ENCODE data around the gene PDZD7.
"Not testable (repeated sequence)": the region's sequence is repeated elsewhere in the genome, so short reads cannot be mapped to it uniquely, and the experiment has no call there.

The PDZD7 gene

DNA sequence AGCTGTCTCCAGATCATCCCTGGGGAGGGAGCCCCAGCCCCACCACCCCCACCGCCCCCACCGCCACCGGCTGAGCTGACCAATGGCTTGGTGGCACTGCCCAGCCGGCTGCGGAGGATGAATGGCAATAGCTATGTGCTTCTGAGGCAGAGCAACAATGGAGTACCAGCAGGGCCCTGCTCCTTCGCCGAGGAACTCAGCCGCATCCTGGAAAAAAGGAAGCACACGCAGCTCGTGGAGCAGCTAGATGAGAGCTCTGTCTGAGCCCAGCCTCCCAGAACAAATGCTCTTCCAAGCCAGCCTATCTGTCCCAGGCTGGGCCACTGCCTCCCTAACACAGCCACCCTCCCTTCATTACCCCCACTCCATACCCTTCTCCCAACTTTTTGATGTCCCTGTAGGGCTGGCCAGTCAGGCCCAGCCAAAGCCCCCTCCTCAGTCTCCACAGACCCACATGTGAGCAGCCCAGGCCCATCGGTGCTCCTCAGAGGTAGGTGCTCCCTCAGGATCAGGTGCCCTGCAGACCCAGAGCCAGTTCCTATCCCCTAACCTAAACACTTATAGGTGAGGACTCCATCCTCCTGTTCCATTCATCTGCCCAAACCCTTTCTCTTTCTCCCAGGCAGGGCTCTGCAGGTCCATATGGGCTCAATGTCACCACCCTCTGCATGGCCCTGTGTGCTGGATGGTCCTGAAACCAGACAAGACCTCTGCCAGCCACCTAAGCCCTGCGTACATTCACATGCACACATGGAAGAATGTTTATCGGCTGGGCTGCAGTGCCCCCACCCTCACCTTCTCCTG, 46.9 kb downstream of the PDZD7 start:
- DNase-seq (ENCODE audit: low read depth, low spot score) = no peak

DNA sequence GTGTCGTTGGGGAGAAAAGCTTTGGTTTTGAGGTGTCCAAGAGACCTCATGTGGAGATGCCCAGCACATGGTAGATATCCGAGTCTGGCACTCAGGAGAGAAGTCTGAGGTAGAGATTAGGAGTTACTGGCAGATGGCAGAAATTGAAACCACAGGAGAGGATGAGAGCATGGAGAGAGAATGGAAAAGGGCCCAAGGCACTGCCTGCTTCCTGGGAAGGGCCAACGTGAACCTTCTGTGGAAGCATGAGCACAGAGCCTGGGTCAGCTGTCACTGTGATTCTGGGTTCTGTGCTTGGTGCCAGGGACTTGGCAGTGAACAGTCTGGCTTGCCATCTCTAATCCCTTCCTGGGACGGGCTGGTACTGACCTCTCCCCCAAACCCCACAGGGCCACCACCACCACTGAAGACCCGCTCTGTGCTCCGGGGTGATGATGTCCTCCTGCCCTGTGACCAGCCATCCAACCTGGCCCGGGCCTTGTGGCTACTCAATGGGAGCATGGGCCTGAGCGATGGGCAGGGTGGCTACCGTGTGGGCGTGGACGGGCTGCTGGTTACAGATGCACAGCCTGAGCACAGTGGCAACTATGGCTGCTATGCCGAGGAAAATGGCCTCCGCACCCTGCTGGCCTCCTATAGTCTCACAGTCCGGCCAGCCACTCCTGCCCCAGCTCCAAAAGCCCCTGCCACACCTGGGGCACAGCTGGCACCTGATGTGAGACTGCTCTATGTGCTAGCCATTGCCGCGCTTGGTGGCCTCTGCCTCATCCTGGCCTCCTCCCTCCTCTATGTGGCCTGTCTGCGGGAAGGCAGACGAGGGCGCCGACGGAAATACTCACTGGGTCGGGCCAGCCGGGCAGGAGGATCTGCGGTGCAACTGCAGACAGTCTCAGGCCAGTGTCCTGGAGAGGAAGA, 47.8 kb downstream of the PDZD7 start:
- no peak for DNase-seq (ENCODE audit: low read depth, low spot score)

DNA sequence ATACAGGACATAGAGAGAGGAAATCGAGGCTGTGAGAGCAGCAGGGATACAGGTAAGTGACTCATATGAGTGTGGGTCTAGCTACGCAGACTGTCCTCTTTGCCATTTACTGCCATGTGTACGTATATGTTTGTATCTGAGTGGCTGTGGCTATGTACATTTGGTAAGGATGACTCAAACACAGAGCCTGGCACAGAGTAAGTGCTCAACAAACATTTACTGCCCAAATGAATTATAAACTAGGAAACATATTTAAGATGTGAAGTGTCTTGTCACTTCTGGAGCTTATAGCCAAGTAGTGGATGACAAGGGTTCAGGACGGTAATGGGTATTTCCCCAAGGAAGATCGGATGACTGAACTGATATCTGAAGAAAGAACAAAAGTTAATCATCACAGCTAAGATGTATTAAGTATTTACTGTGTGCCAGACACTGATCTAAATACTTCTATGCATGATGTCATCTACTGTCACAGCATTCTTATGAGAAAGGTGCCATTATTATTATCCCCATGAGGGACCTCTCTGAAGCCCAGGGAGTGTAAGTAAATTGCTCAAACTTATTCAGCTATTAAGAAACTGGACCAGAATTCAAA, 49.7 kb downstream of the PDZD7 start:
- no peak for DNase-seq (ENCODE audit: low read depth, low spot score)

DNA sequence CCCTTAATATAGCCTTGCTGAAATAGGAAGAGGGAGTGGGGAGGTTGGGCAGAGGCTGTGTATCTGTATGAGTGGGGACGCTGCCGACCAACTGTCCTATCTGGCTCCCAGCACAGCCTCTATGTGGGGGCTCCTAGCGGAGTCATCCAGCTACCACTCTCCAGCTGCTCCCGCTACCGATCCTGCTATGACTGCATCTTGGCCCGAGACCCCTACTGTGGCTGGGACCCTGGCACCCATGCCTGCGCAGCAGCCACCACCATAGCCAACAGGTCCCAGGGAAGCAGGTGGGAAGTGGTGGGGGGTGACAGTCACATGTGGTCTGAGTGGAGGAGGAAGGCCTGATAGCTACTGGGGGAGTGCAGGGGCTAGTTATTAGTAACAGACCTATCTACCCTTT, 50.2 kb downstream of the PDZD7 start:
- no peak for DNase-seq (ENCODE audit: low read depth, low spot score)

DNA sequence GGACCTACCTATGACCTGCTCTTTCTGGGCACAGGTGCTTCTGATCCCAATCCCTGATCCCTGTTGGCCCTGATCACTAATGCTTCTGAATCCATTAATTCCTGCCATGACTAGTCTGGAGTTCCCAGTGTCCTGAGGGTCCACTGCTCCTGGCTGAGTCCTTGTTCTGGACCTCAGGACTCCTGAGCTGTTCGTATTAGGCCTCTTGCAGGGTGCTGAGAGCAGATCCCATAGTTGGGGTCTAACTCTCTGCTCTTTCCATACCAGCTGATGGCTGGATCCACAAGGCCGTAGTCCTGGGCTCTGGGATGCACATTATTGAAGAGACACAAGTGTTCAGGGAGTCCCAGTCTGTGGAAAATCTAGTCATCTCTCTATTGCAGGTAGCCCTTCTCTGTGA, 50.6 kb downstream of the PDZD7 start:
- DNase-seq (ENCODE audit: low read depth, low spot score) = no peak

DNA sequence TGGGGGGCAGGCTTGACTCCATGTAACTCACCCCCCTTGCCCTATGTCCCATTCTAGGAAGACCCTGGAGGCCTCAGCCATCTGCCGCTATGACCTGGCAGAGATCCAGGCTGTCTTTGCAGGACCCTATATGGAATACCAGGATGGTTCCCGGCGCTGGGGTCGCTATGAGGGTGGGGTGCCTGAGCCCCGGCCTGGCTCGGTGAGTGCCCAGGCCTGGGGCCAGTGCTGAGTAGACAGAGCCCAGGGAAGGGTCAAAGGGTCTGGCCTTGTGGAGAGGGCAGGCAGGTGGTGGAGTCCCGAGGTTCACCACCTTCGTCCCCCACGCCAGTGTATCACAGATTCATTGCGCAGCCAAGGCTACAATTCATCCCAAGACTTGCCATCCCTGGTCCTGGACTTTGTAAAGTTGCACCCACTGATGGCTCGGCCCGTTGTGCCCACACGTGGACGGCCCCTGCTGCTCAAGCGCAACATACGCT, 51.1 kb downstream of the PDZD7 start:
- no peak for DNase-seq (ENCODE audit: low read depth, low spot score)

DNA sequence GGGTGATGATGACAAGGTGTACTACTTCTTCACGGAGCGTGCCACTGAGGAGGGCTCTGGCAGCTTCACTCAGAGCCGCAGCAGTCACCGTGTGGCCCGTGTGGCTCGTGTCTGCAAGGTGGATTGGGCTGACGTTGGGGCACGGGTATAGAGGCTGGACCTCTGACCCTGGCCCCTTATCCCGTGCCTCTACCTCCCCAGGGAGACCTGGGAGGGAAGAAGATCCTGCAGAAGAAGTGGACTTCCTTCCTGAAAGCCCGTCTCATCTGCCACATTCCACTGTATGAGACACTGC, 52.1 kb downstream of the PDZD7 start:
- no peak for DNase-seq (ENCODE audit: low read depth, low spot score)

DNA sequence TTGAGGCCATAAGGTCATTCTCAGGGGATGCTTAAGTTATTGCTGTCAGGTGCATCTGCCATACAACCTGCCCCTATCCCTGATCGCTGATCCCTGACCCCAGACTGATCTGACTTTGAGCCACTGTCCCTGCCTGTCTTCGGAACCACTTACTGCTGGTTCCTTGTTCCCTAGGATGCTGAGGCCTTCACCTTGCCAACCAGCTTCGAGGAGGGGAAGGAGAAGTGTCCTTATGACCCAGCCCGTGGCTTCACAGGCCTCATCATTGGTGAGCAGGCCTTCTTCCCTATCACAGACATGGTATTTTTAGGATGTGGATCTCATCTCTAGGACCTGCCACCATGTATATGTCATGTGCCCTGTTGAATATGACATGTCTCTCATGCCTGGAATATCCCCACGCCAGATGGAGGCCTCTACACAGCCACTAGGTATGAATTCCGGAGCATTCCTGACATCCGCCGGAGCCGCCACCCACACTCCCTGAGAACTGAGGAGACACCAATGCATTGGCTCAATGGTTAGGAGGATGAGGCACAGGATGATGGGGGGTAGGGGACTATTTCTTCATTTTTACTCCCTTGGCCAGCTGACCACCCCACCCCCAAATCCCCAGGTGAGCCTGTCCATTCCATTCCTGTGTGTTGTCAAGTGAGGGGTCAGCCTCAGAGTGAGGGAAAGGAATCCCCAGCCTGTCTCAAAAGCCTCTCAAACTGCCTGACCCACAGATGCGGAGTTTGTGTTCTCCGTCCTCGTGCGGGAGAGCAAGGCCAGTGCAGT, 52.6 kb downstream of the PDZD7 start:
- DNase-seq (ENCODE audit: low read depth, low spot score) = no peak

DNA sequence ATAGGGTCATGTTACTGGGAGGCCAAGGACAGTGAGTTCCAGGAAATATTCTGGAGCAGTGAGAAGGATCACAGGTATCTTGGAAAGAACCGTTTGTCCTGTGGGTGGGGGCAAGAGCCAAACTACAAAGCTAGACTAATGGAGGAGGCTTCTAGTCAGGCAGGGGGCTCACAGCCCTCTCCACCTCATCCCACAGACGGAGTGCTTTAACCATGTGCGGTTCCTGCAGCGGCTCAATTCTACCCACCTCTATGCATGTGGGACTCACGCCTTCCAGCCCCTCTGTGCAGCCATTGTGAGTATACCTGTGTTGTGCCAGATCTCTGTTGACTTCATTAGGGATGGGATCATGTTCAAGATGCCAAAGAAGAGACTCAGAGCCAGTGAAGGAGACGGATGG, 53.5 kb downstream of the PDZD7 start:
- DNase-seq (ENCODE audit: low read depth, low spot score) = no peak

DNA sequence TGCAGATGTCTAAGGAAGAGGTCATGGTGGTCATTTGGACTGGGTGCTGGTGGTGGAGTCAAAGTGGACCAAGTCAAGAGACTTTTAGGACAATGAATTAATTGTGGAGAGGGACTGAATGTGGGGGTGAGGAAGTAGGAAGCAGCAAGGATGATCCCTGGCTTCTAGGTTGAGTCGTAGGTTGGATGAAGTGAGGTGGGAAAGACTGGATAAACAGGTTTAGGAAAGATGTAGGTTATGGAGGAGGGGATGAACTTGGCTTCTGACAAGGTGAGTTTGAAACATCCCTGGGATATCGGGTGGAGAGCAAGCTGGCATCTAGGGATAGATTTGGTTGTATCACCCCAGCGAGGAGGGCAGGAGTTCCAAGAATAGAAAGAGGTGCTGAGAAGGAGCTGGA, 54.0 kb downstream of the PDZD7 start:
- no peak for DNase-seq (ENCODE audit: low read depth, low spot score)

DNA sequence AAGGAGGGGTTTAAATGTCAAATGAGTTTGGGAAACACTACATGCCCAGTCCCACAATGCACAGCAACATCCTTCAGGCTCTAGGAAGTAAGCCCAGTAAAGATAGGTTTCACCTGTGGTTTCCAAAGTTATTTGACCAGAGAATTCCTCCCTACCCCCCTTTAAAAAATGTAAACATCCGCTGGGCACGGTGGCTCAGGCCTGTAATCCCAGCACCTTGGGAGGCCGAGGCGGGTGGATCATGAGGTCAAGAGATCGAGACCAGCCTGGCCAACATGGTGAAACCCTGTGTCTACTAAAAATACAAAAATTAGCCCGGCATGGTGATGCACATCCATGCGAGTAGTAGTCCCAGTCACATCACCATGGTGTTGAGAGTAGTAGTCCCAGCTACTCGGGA, 55.5 kb downstream of the PDZD7 start:
- not testable (repeated sequence) for DNase-seq (ENCODE audit: low read depth, low spot score)

DNA sequence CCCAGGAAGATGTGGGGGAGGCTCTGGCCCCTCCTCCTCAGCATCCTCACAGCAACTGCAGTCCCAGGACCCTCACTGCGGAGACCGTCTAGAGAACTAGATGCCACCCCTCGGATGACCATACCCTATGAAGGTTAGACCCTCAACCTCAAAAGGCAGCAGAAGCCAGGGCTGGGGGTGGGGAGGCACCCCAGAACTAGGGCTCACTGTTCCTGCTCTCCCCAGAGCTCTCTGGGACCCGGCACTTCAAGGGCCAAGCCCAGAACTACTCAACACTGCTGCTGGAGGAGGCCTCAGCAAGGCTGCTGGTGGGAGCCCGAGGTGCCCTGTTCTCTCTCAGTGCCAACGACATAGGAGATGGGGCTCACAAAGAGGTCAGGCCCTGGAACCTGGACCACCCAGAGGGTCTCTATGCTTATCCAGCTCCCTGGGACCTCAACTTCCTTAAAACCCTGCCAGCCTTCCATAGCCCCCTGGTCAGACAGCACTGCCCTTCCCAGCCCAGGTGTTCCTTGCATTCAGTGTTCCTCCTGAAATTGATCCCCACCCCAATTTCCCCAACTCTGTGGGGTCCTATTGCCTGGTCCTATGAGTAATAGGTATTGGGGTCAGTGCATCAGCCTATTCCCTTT, 57.9 kb downstream of the PDZD7 start:
- no peak for DNase-seq (ENCODE audit: low read depth, low spot score)

DNA sequence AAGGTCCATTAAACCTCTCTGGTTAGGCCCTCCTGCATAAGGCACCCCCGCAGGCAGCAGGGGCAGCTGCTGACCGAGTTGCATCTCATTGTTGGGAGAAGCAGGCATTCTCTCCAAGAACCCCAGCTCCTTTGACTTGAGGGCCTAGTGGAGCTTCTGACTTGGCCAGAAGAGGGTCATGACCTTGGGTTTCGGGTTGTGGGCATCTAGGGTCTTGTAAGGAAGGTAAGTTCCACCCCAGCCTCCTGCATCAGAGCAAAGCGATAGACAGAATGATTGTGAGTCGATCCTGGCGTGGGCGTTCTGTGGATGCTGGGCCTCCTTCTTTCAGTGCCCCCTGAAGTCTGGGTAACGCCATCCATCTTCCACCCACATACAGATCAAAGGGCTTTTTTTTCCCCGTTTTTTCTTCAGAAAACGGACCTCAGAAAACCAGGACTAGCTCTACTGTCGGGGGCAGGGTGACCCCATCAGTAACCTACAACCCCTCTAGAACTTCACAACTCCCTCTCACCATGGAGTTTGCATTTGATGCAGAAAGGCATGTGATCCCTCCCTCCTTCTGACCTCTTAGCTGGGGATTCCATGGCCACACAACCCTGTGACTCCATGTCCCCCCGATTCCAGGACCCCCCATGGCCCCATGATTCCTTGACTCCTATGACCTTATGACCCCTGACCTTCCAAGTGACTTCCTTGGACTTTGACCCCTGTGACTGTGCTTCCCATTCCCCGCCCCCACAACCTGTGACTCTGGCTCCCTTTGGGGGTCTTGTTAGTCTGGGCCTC, 58.6 kb downstream of the PDZD7 start:
- no peak for DNase-seq (ENCODE audit: low read depth, low spot score)

DNA sequence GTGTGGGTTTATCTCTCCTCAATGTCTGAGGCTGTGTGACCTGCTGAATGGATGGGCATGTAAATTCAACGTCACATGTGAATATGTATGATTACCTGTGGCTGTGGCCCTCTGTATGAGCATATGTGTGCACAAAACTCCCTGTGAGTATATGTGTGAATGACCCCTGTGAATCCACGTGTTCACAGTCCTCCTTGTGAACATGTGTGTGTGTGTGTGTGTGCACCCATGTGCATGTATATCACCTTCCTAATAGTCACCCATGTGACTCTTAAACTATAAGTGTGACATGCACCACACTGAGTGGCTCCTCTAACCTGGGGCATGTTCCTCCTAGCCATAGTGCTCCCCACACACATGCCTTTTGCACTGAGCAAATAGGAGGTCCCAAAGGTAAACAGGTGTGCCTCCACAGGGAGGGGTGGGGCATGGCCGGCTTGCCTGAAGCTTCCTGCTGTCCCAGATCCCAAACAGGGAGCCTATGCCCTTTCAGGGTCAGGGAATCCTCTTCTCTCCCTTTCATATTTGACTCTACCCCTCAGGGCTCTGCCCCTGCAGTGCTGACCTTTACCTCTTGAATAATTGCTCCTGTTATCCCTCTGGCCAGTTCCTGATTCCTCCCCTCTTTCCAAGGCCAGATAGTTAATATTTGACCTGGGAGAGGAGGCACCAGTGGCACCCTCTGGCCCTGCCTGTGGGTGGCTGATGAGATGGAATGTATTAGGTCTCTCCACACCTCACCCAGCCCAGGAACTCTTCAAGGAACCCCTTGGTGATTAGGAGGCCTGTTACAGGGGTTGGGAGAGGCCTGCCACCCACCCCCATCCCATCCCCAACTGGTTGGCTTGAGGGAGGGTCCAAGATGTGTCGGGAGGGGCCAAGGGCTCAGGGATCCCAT, 59.8 kb downstream of the PDZD7 start:
- DNase-seq (ENCODE audit: low read depth, low spot score) = no peak

DNA sequence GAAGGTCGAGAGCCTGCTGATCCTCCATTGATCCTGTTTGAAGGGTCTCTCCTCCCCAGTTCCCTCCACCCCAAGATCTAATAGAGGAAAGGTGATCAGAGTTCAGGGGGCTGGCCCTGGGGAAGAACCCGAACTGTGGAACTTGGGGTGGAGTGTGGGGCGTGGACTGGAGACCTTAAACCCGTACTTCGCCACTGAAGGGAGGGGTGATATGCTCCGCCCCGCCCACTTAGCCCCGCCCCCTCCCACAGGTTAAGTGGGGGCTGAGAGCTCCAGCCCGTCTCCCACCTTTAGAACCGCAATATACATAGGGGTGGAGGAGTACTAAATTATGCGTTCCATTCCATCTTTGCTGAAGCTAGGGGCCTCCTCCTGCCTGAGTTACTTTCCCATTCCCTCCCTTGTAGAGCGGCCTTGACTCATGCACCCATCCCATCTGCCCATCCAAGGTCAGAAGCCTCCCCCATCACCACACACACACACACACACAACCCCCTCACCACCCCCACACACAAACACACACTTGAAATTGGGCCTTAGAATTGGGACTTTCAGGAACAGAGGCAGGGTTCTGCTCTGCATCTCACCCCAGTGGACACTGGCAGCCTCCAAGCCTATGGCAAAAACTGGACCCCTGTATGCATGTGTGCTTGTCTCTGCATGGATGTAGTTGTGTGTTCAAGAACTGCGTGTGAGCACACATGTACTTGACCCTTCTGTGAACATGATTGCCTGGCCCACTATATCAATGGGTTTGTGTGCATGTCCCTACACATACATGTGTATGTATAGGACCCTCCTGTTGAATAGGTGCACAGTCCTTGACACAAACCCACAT, 60.6 kb downstream of the PDZD7 start:
- DNase-seq (ENCODE audit: low read depth, low spot score) = no peak

DNA sequence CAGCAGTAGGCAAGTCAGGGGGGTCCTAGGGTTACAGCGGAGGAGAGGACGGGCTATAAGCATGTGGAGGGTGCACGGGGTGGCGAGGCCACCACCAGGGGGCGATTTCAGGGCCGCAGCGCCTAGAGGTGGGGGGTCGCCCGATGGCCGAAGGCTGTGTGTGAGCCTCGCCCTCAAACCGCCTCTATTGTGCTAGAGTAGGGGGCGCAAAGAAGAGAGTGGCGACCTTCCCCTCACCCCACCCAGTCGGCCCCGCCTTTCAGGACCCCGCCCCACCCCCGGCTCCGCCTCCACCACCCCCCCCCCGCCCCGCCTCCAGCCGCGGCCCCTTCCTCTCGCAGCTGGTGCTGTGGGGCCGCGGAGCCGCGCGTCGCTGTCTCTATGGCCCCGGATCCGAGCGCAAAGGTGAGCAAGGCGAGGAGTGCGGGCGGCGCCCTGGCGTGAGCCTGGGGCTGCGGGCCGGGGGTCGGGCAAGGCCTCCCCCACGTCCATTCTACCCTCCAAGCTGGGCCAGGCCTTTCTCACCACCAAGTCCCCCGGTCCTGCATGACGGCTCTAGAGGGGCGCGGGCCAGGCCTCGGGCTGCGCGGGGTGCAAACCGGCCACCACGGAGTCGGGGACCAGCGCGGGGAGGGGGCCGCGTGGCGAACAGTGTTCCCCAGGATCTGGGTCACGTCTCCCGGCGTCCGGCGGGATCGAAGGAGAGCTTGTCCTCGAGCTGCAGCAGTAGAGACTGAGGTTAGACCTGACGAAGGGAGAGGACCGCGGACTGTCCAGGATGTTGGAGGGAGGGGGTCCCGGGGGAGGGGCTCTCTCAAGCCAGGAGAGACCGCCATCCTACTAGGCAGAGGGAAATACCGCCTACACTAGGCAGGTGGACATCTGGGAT, 61.5 kb downstream of the PDZD7 start, which contains the start of gene SEMA4G:
Gene SEMA4G, plus strand, starts transcription at position 318 of the 889 bp plus-strand sequence. CDS start 3,409 bp downstream, outside the sequence.
- DNase-seq (ENCODE audit: low read depth, low spot score) = no peak

DNA sequence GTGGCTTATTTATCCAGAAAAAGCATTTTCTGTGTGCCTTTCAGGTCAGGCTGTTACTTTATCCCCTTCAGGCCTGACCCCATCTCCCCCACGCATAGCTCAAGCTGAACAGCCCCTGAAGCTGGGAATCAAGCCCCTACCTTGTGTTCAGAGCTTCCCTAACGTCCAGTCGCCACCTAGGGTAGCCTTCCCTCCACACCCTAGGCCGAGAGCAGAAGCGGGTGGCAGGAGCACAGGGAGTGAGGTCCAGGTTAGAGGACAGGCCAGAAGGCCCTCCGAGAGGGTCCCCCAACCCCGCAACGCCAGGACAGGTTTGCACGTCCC, 62.1 kb downstream of the PDZD7 start:
- DNase-seq (ENCODE audit: low read depth, low spot score) = no peak

All from activated CD4-positive, CD25-positive, alpha-beta regulatory T cell treated with anti-CD3 and anti-CD28 coated beads, Interleukin-2, amount 50 U/mL, for 16 hours (primary cell).